ENCODE results near the gene REEP2. TPM values are rescaled to one million over a fixed set of nuclear protein-coding genes. Genes with fewer than 3 reads are reported as not detected.

REEP2 gene
- total and polyA plus RNA-seq, 4 donors = 0.08 to 0.28 (median 0.12) TPM; not detected in 1

GRCh38 chr5:138457531-138458275 is 18.8 kb downstream of the REEP2 start:
- Histone ChIP-seq H3K27me3 (ENCODE audit: control insufficient read depth in 4 of 4, insufficient read depth in 4 of 4, low read length in 3 of 4) (no peaks in the 10 kb centered on the region), H3K4me3 (ENCODE audit: low read depth in 1 of 3, low read length in 3 of 3) (no peak overlapping the region), H3K9me3 (ENCODE audit: control insufficient read depth in 4 of 4, low read length in 3 of 4) (no peaks in the 10 kb centered on the region), H3K27ac (ENCODE audit: low read depth in 1 of 2, low read length in 2 of 2) (peak overlapping the region in 1 of 2 donors; percentile 27), H3K4me1 (ENCODE audit: control insufficient read depth in 4 of 4, insufficient read depth in 4 of 4, low read length in 3 of 4) (peaks cover 0 to 3% (median 0%) of the 10 kb centered on the region in 4 donors), H3K36me3 (ENCODE audit: control insufficient read depth in 4 of 4, insufficient read depth in 3 of 4, low read depth in 1 of 4, low read length in 3 of 4) (no peaks in the 10 kb centered on the region), H3K9ac (ENCODE audit: low read depth in 1 of 2, low read length in 2 of 2) (no peak overlapping the region)
- no peak for DNase-seq (ENCODE audit: low spot score)
- WGBS = 76% methylated on average over 12 of the region's 12 CpGs
- TF ChIP-seq REST (IDR thresholded peaks at IDR 0.05) (no peak), RAD21 (IDR thresholded peaks at IDR 0.05) (peak in 1 of 2 donors; percentile 5)

GRCh38 chr5:138458384-138458783 is 19.5 kb downstream of the REEP2 start:
- H3K9me3 ChIP-seq (ENCODE audit: control insufficient read depth in 4 of 4, low read length in 3 of 4) = no peaks in the 10 kb centered on the region
- H3K4me3 ChIP-seq (ENCODE audit: low read depth in 1 of 3, low read length in 3 of 3) = no peak overlapping the region
- 66% methylated on average over 11 of the region's 11 CpGs for WGBS
- DNase-seq (ENCODE audit: low spot score) = no peak
- H3K9ac ChIP-seq (ENCODE audit: low read depth in 1 of 2, low read length in 2 of 2) = no peak overlapping the region
- no peak for TF ChIP-seq REST (IDR thresholded peaks at IDR 0.05)
- no peak for TF ChIP-seq HNF4A (conservative IDR thresholded peaks at IDR 0.05)
- H3K4me1 ChIP-seq (ENCODE audit: control insufficient read depth in 4 of 4, insufficient read depth in 4 of 4, low read length in 3 of 4) = peaks cover 0 to 6% (median 4%) of the 10 kb centered on the region in 4 donors
- H3K27ac ChIP-seq (ENCODE audit: low read depth in 1 of 2, low read length in 2 of 2) = peak overlapping the region; percentile 27 to 28
- no peaks in the 10 kb centered on the region for H3K27me3 ChIP-seq (ENCODE audit: control insufficient read depth in 4 of 4, insufficient read depth in 4 of 4, low read length in 3 of 4)
- no peaks in the 10 kb centered on the region for H3K36me3 ChIP-seq (ENCODE audit: control insufficient read depth in 4 of 4, insufficient read depth in 3 of 4, low read depth in 1 of 4, low read length in 3 of 4)

GRCh38 chr5:138458856-138459255 is 20.0 kb downstream of the REEP2 start:
- peaks cover 0 to 6% (median 5%) of the 10 kb centered on the region in 4 donors for H3K4me1 ChIP-seq (ENCODE audit: control insufficient read depth in 4 of 4, insufficient read depth in 4 of 4, low read length in 3 of 4)
- H3K27ac ChIP-seq (ENCODE audit: low read depth in 1 of 2, low read length in 2 of 2) = peak overlapping the region in 1 of 2 donors; percentile 27
- DNase-seq (ENCODE audit: low spot score) = no peak
- no peaks in the 10 kb centered on the region for H3K36me3 ChIP-seq (ENCODE audit: control insufficient read depth in 4 of 4, insufficient read depth in 3 of 4, low read depth in 1 of 4, low read length in 3 of 4)
- H3K27me3 ChIP-seq (ENCODE audit: control insufficient read depth in 4 of 4, insufficient read depth in 4 of 4, low read length in 3 of 4) = no peaks in the 10 kb centered on the region
- no peaks in the 10 kb centered on the region for H3K9me3 ChIP-seq (ENCODE audit: control insufficient read depth in 4 of 4, low read length in 3 of 4)
- no peak overlapping the region for H3K9ac ChIP-seq (ENCODE audit: low read depth in 1 of 2, low read length in 2 of 2)
- H3K4me3 ChIP-seq (ENCODE audit: low read depth in 1 of 3, low read length in 3 of 3) = no peak overlapping the region
- 81% methylated on average over 9 of the region's 9 CpGs for WGBS
- TF ChIP-seq JUND (IDR thresholded peaks at IDR 0.05) (no peak), EGR1 (IDR thresholded peaks at IDR 0.05; ENCODE audit: low read depth in 2 of 2) (no peak), CTCF (IDR thresholded peaks at IDR 0.05; ENCODE audit: low read depth, low read length, missing input control) (no peak), SP1 (IDR thresholded peaks at IDR 0.05) (no peak), RXRA (IDR thresholded peaks at IDR 0.05) (no peak), FOXA1 (IDR thresholded peaks at IDR 0.05) (no peak), HNF4A (conservative IDR thresholded peaks at IDR 0.05) (no peak), YY1 (IDR thresholded peaks at IDR 0.05) (no peak), ATF3 (IDR thresholded peaks at IDR 0.05) (no peak), ZBTB33 (IDR thresholded peaks at IDR 0.05) (no peak), GABPA (IDR thresholded peaks at IDR 0.05 in 1 of 2, conservative IDR thresholded peaks at IDR 0.05 in 1 of 2) (no peak)

All from liver (tissue), 9 donors.